Pancreas (tissue), 10 donors: ENCODE results near the gene ZNF107. TPM values are rescaled to one million over a fixed set of nuclear protein-coding genes. Genes with fewer than 3 reads are reported as not detected.
"Not testable (repeated sequence)": the region's sequence is repeated elsewhere in the genome, so short reads cannot be mapped to it uniquely, and the experiment has no call there.

Source experiments
- ATAC-seq, 4 donors: fragments of 200-7000 bp; cut with Tn5 transposase; one replicate each; pipeline versions ENCODE4 v1.8.0 to v1.9.1; 2020; ENCODE audit warnings: mild to moderate bottlenecking in 4 of 4, moderate library complexity in 4 of 4
- DNase-seq, 6 donors: peaks; one replicate each; pipeline ENCODE4 v3.0.0-alpha.2; 2020
- FAIRE-seq: peaks from 2 replicates; lab custom pipeline; 2012; peaks lifted over from hg19 to GRCh38; lab: Jason Lieb, UNC
- H3K27ac ChIP-seq, 4 donors: fragments of 200-600 bp; sonication (generic); 1 replicate in 3 of 4; 2 replicates in 1 of 4; pipeline versions ENCODE4 v1.5.0 to v1.8.0; 2020
- H3K27me3 ChIP-seq, 4 donors: fragments of 200-600 bp; one replicate each; pipeline ENCODE4 v1.8.0; 2021
- H3K36me3 ChIP-seq, 3 donors: fragments of 200-600 bp; sonication (generic) in 1 of 3; one replicate each; pipeline versions ENCODE4 v1.5.0 to v1.8.0; 2020 to 2021
- H3K4me1 ChIP-seq, 3 donors: fragments of 200-600 bp; one replicate each; pipeline ENCODE4 v1.8.0; 2021
- H3K4me3 ChIP-seq, 4 donors: fragments of 200-600 bp; sonication (generic) in 2 of 4; one replicate each; pipeline versions ENCODE4 v1.5.0 to v1.8.0; 2020 to 2021
- H3K9me3 ChIP-seq, 4 donors: fragments of 200-600 bp; one replicate each; pipeline ENCODE4 v1.8.0; 2021
- CTCF ChIP-seq, 4 donors: fragments of 200-600 bp; sonication (generic) in 3 of 4; IDR thresholded peaks; one replicate each; pipeline versions ENCODE4 v1.5.0 to v1.8.0; 2021; ENCODE audit warnings: antibody characterized with exemption in 4 of 4
- WGBS, 2 donors: extraction: QIAGEN DNeasy Blood & Tissue Kit; methylation state at CpG; one replicate each; pipeline ENCODE4 v1.1.7; 2013; 5-methylcytosine and 5-hydroxymethylcytosine counted together
- intact Hi-C, 3 donors: fragments of 100-400 bp; cut with DNase I; formaldehyde crosslinking; loops; one replicate each; pipeline versions ENCODE4 v1.11.1 to v1.14.2; 2022
- polyA plus RNA-seq, 2 donors: library from polyadenylated mRNA; stranded (reverse); fragments of 200-250 nt; gene quantifications; one replicate each; pipeline ENCODE4 v1.2.3, GENCODE V29; 2013
- total RNA-seq, 6 donors: library from RNA; stranded (reverse); fragmentation: NEBNext Ultra II Directional in 4 of 6; extraction: Animal tissue kit (Norgen Biotek cat#: 25700) in 4 of 6; gene quantifications; one replicate each; pipeline versions ENCODE4 v1.2.1 to v1.2.4, GENCODE V29; 2021 to 2023
- donor health status: healthy with polysubstance abuse.
- donor health status: DM: no; HTN: no; CAD: no; lungs with moderate emphysema.
- donor health status: DM: no; HTN: no; CAD: no.
- donor health status: control.
- donor health status: control.
- donor health status: Bipolar disorder and iron deficiency.
- donor health status: DM: yes; HTN: yes; CAD: no.
- donor health status: DM: no; HTN: no; CAD: no.
- donor health status: DM: no; HTN: no; CAD: no.
- donor health status: DM: yes; HTN: yes; CAD: no.

Gene ZNF107
- total and polyA plus RNA-seq, 8 donors, result 0.68 to 2.9 (median 1.4) TPM

DNA sequence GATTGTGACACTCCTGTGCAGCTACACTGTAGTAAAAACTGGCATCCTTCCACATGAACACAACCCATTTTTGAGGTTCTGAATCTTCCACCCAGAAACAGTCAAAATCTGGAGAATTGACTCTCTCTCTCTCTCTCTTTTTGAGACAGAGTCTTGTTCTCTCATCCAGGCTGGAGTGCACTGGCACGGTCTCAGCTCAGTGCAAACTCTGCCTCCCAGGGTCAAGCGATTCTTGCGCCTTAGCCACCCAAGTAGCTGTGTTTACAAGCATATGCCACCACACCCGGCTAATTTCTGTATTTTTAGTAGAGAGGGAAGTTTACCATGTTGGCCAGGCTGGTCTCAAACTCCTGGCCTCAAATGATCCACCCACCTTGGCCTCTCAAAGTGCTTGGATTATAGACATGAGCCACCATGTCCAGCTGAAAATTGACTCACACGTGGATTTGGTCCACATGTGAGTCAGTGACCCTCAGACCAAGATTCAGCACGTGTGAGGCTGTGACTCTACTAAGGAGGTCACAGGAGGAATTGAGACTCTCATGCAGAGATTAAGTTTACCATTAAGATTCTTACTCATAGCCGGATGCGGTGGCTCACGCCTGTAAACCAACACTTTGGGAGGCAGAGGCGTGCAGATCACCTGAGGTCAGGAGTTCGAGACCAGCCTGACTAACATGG lies 12.1 kb upstream of the ZNF107 start:
- Histone ChIP-seq H3K36me3 (no peaks in the 10 kb centered on the region), H3K27me3 (no peaks in the 10 kb centered on the region), H3K4me3 (no peak overlapping the region), H3K27ac (no peak overlapping the region), H3K9me3 (no peaks in the 10 kb centered on the region), H3K4me1 (no peaks in the 10 kb centered on the region)
- DNase-seq (no peak), ATAC-seq (no peak), FAIRE-seq (no peak)
- intact Hi-C loops, result no loop called here
- no peak for TF ChIP-seq CTCF (IDR thresholded peaks at IDR 0.05)
- 76 to 78% methylated on average over 11 of the region's 11 CpGs for WGBS, 2 donors

GRCh38 chr7:64654796-64655548 lies 11.0 kb upstream of the ZNF107 start:
- ATAC-seq (no peak), FAIRE-seq (no peak), DNase-seq (no peak)
- no peak overlapping the region for H3K27ac ChIP-seq
- no peaks in the 10 kb centered on the region for H3K4me1 ChIP-seq
- TF ChIP-seq CTCF (IDR thresholded peaks at IDR 0.05), result no peak
- H3K36me3 ChIP-seq, result no peaks in the 10 kb centered on the region
- intact Hi-C loops, result no loop called here
- H3K4me3 ChIP-seq, result no peak overlapping the region
- 59 to 70% methylated on average over 5 of the region's 5 CpGs for WGBS, 2 donors
- H3K9me3 ChIP-seq, result no peaks in the 10 kb centered on the region
- no peaks in the 10 kb centered on the region for H3K27me3 ChIP-seq

GRCh38 chr7:64655811-64656210 lies 10.1 kb upstream of the ZNF107 start:
- Histone ChIP-seq H3K27me3 (no peaks in the 10 kb centered on the region), H3K9me3 (no peaks in the 10 kb centered on the region), H3K4me1 (no peaks in the 10 kb centered on the region), H3K27ac (no peak overlapping the region), H3K4me3 (no peak overlapping the region), H3K36me3 (no peaks in the 10 kb centered on the region)
- TF ChIP-seq CTCF (IDR thresholded peaks at IDR 0.05), result no peak
- ATAC-seq (no peak), FAIRE-seq (no peak), DNase-seq (no peak)
- 55 to 59% methylated on average over 2 of the region's 2 CpGs for WGBS, 2 donors
- intact Hi-C loops, result no loop called here

DNA sequence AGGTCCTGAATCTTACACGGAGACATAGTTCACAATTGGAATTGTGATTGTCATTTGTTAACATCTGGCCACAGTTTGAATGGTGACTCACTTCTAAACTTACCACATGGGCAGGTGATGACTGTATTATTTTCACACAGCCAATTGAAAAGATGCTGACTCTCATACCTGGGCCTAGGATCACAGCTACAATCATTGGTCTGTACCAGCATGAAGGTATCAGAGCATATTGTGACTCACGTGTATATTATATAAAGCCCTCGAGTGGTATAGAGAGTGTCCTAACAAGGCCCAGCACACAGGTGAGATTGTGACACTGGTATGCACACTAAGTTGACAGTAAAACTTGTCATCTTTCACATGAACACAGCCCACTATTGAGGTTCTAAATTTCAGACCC lies 9.4 kb upstream of the ZNF107 start:
- DNase-seq, result no peak
- Histone ChIP-seq H3K9me3 (no peaks in the 10 kb centered on the region), H3K27ac (no peak overlapping the region), H3K4me1 (no peaks in the 10 kb centered on the region), H3K4me3 (no peak overlapping the region), H3K27me3 (no peaks in the 10 kb centered on the region), H3K36me3 (no peaks in the 10 kb centered on the region)
- WGBS, 2 donors, result 75 to 83% methylated on average over 3 of the region's 3 CpGs
- no peak for ATAC-seq
- no peak for FAIRE-seq
- no peak for TF ChIP-seq CTCF (IDR thresholded peaks at IDR 0.05)
- intact Hi-C loops, result no loop called here

- H3K27me3 ChIP-seq, H3K4me3 ChIP-seq, ATAC-seq, H3K27ac ChIP-seq, FAIRE-seq, H3K4me1 ChIP-seq, DNase-seq, intact Hi-C loops, H3K9me3 ChIP-seq, H3K36me3 ChIP-seq: not testable (repeated sequence)
- WGBS, 2 donors, result 91 to 93% methylated on average over 5 of the region's 5 CpGs
Measured at GRCh38 chr7:64662091-64662490, 3.8 kb upstream of the ZNF107 start.
